NK-92 treated with Interleukin-12 subunit alpha and Interleukin-12 subunit beta, amount 100 ng/mL, for 24 hours (cell line): Measurements from ENCODE around the gene C1orf50.
A peak's percentile ranks its signal among the peaks of the same experiment; 100 is the strongest.
"Not testable (repeated sequence)": the region's sequence is repeated elsewhere in the genome, so short reads cannot be mapped to it uniquely, and the experiment has no call there.

Source experiments
- DNase-seq: peaks from one replicate; lab custom pipeline; 2025; lab: John Stamatoyannopoulos, UW

The C1orf50 gene

GRCh38 chr1:42766741-42767509 is at the start of gene C1orf50, which contains the start of gene P3H1:
Gene C1orf50 (plus strand): TSS chr1:42767249. CDS start chr1:42767312, 63 bp downstream.
Gene P3H1 (minus strand): TSS chr1:42767028. CDS start chr1:42766971, 57 bp downstream.
- peak; percentile 99 for DNase-seq

GRCh38 chr1:42720868-42721267 is 46.2 kb upstream of the C1orf50 start:
- no peak for DNase-seq

GRCh38 chr1:42721926-42722325 is 45.1 kb upstream of the C1orf50 start:
- DNase-seq, result no peak

- not testable (repeated sequence) for DNase-seq
Observed at GRCh38 chr1:42722403-42722802, 44.6 kb upstream of the C1orf50 start.

GRCh38 chr1:42723511-42723910 is 43.5 kb upstream of the C1orf50 start:
- DNase-seq, result no peak

- not testable (repeated sequence) for DNase-seq
Observed at GRCh38 chr1:42725820-42726219, 41.2 kb upstream of the C1orf50 start.

GRCh38 chr1:42730002-42730401 is 37.0 kb upstream of the C1orf50 start:
- DNase-seq, result no peak

GRCh38 chr1:42730988-42731387 is 36.1 kb upstream of the C1orf50 start:
- no peak for DNase-seq

GRCh38 chr1:42731585-42731984 is 35.5 kb upstream of the C1orf50 start:
- no peak for DNase-seq

GRCh38 chr1:42732126-42732680 is 34.8 kb upstream of the C1orf50 start:
- no peak for DNase-seq

- DNase-seq, result no peak
Observed at GRCh38 chr1:42733415-42734200, 33.4 kb upstream of the C1orf50 start.

GRCh38 chr1:42734201-42735035 is 32.6 kb upstream of the C1orf50 start:
- DNase-seq, result no peak

- DNase-seq, result no peak
Observed at GRCh38 chr1:42735056-42735455, 32.0 kb upstream of the C1orf50 start.

GRCh38 chr1:42735477-42736105 is 31.5 kb upstream of the C1orf50 start:
- DNase-seq, result no peak

- no peak for DNase-seq
Observed at GRCh38 chr1:42736152-42736551, 30.9 kb upstream of the C1orf50 start.

GRCh38 chr1:42736571-42737200 is 30.4 kb upstream of the C1orf50 start:
- no peak for DNase-seq

GRCh38 chr1:42737257-42737656 is 29.8 kb upstream of the C1orf50 start:
- DNase-seq, result no peak

GRCh38 chr1:42737986-42738677 is 28.9 kb upstream of the C1orf50 start:
- no peak for DNase-seq

GRCh38 chr1:42738678-42739226 is 28.3 kb upstream of the C1orf50 start:
- no peak for DNase-seq
